ENCODE results near the gene ACCS. TPM values are rescaled to one million over a fixed set of nuclear protein-coding genes. Genes with fewer than 3 reads are reported as not detected.
A peak's percentile ranks its signal among the peaks of the same experiment; 100 is the strongest.

ACCS gene
- total RNA-seq, 4 donors from 2014 or later, result 17.4 to 54.1 (median 30.1) TPM

- H3K27me3 ChIP-seq, result no peaks in the 10 kb centered on the region
- peak in 1 of 2 donors; percentile 70 for DNase-seq (ENCODE audit: low spot score in 2 of 2)
- TF ChIP-seq POLR2AphosphoS5 (IDR thresholded peaks at IDR 0.05) (peak in 1 of 3 donors; percentile 32), EP300 (IDR thresholded peaks at IDR 0.05) (no peak)
- WGBS, result 38% methylated on average over 5 of the region's 5 CpGs
- no peak overlapping the region for H3K4me3 ChIP-seq
- H3K4me1 ChIP-seq, result peaks cover 5% of the 10 kb centered on the region
- H3K36me3 ChIP-seq, result no peaks in the 10 kb centered on the region
- peaks cover 9% of the 10 kb centered on the region for H3K9me3 ChIP-seq
- peak overlapping the region; percentile 73 for H3K27ac ChIP-seq
Observed at GRCh38 chr11:44029977-44030911, 35.8 kb upstream of the ACCS start.

GRCh38 chr11:44030996-44031395 is 35.1 kb upstream of the ACCS start:
- TF ChIP-seq POLR2A (IDR thresholded peaks at IDR 0.05) (no peak), EP300 (IDR thresholded peaks at IDR 0.05) (no peak), CTCF (IDR thresholded peaks at IDR 0.05) (no peak), POLR2AphosphoS5 (IDR thresholded peaks at IDR 0.05) (no peak)
- Histone ChIP-seq H3K36me3 (no peaks in the 10 kb centered on the region), H3K27ac (peak overlapping the region; percentile 73), H3K9me3 (peaks cover 5% of the 10 kb centered on the region), H3K4me1 (peaks cover 5% of the 10 kb centered on the region), H3K27me3 (no peaks in the 10 kb centered on the region), H3K4me3 (no peak overlapping the region)
- peak in 1 of 2 donors; percentile 43 for DNase-seq (ENCODE audit: low spot score in 2 of 2)
- WGBS, result 69% methylated on average over 5 of the region's 5 CpGs

GRCh38 chr11:44031549-44031948 is 34.5 kb upstream of the ACCS start:
- TF ChIP-seq POLR2A (IDR thresholded peaks at IDR 0.05) (no peak), POLR2AphosphoS5 (IDR thresholded peaks at IDR 0.05) (no peak), CTCF (IDR thresholded peaks at IDR 0.05) (no peak), EP300 (IDR thresholded peaks at IDR 0.05) (no peak)
- H3K9me3 ChIP-seq, result no peaks in the 10 kb centered on the region
- H3K27ac ChIP-seq, result peak overlapping the region; percentile 73
- no peaks in the 10 kb centered on the region for H3K36me3 ChIP-seq
- WGBS, result 96% methylated on average over 5 of the region's 5 CpGs
- DNase-seq (ENCODE audit: low spot score in 2 of 2), result peak in 1 of 2 donors; percentile 34
- no peaks in the 10 kb centered on the region for H3K27me3 ChIP-seq
- H3K4me1 ChIP-seq, result peaks cover 5% of the 10 kb centered on the region
- H3K4me3 ChIP-seq, result no peak overlapping the region

- no peak overlapping the region for H3K27ac ChIP-seq
- 64% methylated on average over 15 of the region's 15 CpGs for WGBS
- H3K4me3 ChIP-seq, result no peak overlapping the region
- peak in 1 of 2 donors; percentile 72 for DNase-seq (ENCODE audit: low spot score in 2 of 2)
- H3K4me1 ChIP-seq, result peaks cover 9% of the 10 kb centered on the region
- H3K9me3 ChIP-seq, result no peaks in the 10 kb centered on the region
- no peaks in the 10 kb centered on the region for H3K36me3 ChIP-seq
- H3K27me3 ChIP-seq, result no peaks in the 10 kb centered on the region
- TF ChIP-seq CTCF (IDR thresholded peaks at IDR 0.05), result no peak
- no peak for TF ChIP-seq EP300 (IDR thresholded peaks at IDR 0.05)
- TF ChIP-seq POLR2AphosphoS5 (IDR thresholded peaks at IDR 0.05), result no peak
- TF ChIP-seq POLR2A (IDR thresholded peaks at IDR 0.05), result no peak
Observed at GRCh38 chr11:44032299-44033085, 33.6 kb upstream of the ACCS start.

GRCh38 chr11:44033411-44033850 is 32.6 kb upstream of the ACCS start:
- peaks cover 9% of the 10 kb centered on the region for H3K4me1 ChIP-seq
- H3K36me3 ChIP-seq, result no peaks in the 10 kb centered on the region
- H3K4me3 ChIP-seq, result no peak overlapping the region
- peak in 1 of 2 donors; percentile 28 for DNase-seq (ENCODE audit: low spot score in 2 of 2)
- no peaks in the 10 kb centered on the region for H3K9me3 ChIP-seq
- TF ChIP-seq EP300 (IDR thresholded peaks at IDR 0.05) (no peak), CTCF (IDR thresholded peaks at IDR 0.05) (no peak), POLR2A (IDR thresholded peaks at IDR 0.05) (no peak), POLR2AphosphoS5 (IDR thresholded peaks at IDR 0.05) (no peak)
- H3K27ac ChIP-seq, result no peak overlapping the region
- WGBS, result 68% methylated on average over 3 of the region's 3 CpGs
- H3K27me3 ChIP-seq, result peaks cover 5% of the 10 kb centered on the region

Data from suprapubic skin (tissue), 4 donors.